K562 (cell line): Measurements from ENCODE around the gene EXOC3L2. TPM values are rescaled to one million over a fixed set of nuclear protein-coding genes. Genes with fewer than 3 reads are reported as not detected.
A peak's percentile ranks its signal among the peaks of the same experiment; 100 is the strongest.

ENCODE experiments used
- ATAC-seq: fragments of 200-7000 bp; cut with Tn5 transposase; 3 replicates; pipeline ENCODE4 v1.9.1; 2020; ENCODE audit warnings: moderate library complexity
- BruUV-seq: library from RNA; stranded (reverse); fragments of 400-500 nt; replicated peaks from 2 replicates; lab custom pipeline; 2021; lab: Mats Ljungman, UMichigan
- CTCF ChIA-PET: fragments of 300-600 bp; formaldehyde crosslinking; extraction: SDS; loops from one replicate; lab custom pipeline; 2021; ENCODE audit warnings: low intra/inter-chr PET ratio; lab: Yijun Ruan, JAX
- POLR2A ChIA-PET: fragments of 300-600, 350-650 bp; sonication (Branson Sonifier 250); formaldehyde crosslinking; extraction: SDS; loops from one replicate; lab custom pipeline; 2021; ENCODE audit warnings: antibody characterized with exemption, inconsistent platforms; lab: Yijun Ruan, JAX
- DNase-seq, 4 experiments: peaks; one replicate each; pipeline versions ENCODE4 v3.0.0 to v3.0.0-alpha.2; 2011 to 2018; ENCODE audit warnings: low spot score in 3 of 4, mixed read lengths in 3 of 4; ENCODE audit errors: extremely low read depth in 1 of 4
- FAIRE-seq: peaks from 2 replicates; lab custom pipeline; 2011; peaks lifted over from hg19 to GRCh38; lab: Jason Lieb, UNC
- H2AFZ ChIP-seq: 2 replicates; pipeline ENCODE4 v1.6.0; 2011; ENCODE audit warnings: low read depth, low read length, control low read depth, inconsistent platforms
- H3K27ac ChIP-seq: fragments of 200-600 bp; 3 replicates; pipeline ENCODE4 v1.8.0; 2011; ENCODE audit warnings: low read depth, mild to moderate bottlenecking, control low read depth, inconsistent platforms, low read length, moderate library complexity, mixed read lengths; ENCODE audit errors: extremely low read depth
- H3K27me3 ChIP-seq, 2 experiments: fragments of 300-600 bp in 1 of 2; 2 replicates in 1 of 2; 3 replicates in 1 of 2; pipeline versions ENCODE4 v1.6.0 to v1.8.0; 2011; ENCODE audit warnings: inconsistent platforms in 2 of 2, low read length in 2 of 2, mild to moderate bottlenecking in 1 of 2, mixed read lengths in 1 of 2, moderate library complexity in 1 of 2; ENCODE audit not compliant: control insufficient read depth in 2 of 2, insufficient read depth in 2 of 2
- H3K36me3 ChIP-seq: fragments of 300-600 bp; 3 replicates; pipeline ENCODE4 v1.8.0; 2011; ENCODE audit warnings: mild to moderate bottlenecking, low read length, inconsistent platforms; ENCODE audit not compliant: control insufficient read depth, insufficient read depth
- H3K4me1 ChIP-seq, 2 experiments: fragments of 200-600 bp in 1 of 2; replicated peaks in 1 of 2; 2 replicates in 1 of 2; 3 replicates in 1 of 2; pipeline versions ENCODE4 v1.5.1 to v1.8.0; 2011; ENCODE audit warnings: inconsistent platforms in 2 of 2, low read length in 2 of 2, mild to moderate bottlenecking in 1 of 2, mixed read lengths in 1 of 2, moderate library complexity in 1 of 2; ENCODE audit not compliant: control insufficient read depth in 2 of 2, insufficient read depth in 2 of 2
- H3K4me2 ChIP-seq: 2 replicates; pipeline ENCODE4 v1.6.1; 2011; ENCODE audit warnings: low read length, control low read depth, inconsistent platforms, mixed read lengths; ENCODE audit not compliant: insufficient read depth
- H3K4me3 ChIP-seq: fragments of 200-600 bp; sonication (generic), shearing (Covaris generic); 2 replicates; pipeline ENCODE4 v1.5.1; 2016; ENCODE audit warnings: control low read depth, inconsistent platforms
- H3K79me2 ChIP-seq: fragments of 200-600 bp; 3 replicates; pipeline ENCODE4 v1.8.0; 2011; ENCODE audit warnings: low read length, inconsistent platforms; ENCODE audit not compliant: control insufficient read depth, insufficient read depth
- H3K9ac ChIP-seq, 2 experiments: 2 replicates each; pipeline versions ENCODE4 v1.6.0 to v1.6.1; 2011; ENCODE audit warnings: low read depth in 2 of 2, low read length in 2 of 2, control low read depth in 1 of 2, inconsistent platforms in 1 of 2, mild to moderate bottlenecking in 1 of 2, mixed read lengths in 1 of 2; ENCODE audit not compliant: insufficient read depth in 1 of 2
- H3K9me1 ChIP-seq: one replicate; pipeline ENCODE4 v1.6.0; 2011; ENCODE audit warnings: inconsistent platforms, mild to moderate bottlenecking, low read length, moderate library complexity; ENCODE audit not compliant: control insufficient read depth, insufficient read depth
- H3K9me3 ChIP-seq: replicated peaks from 2 replicates; pipeline ENCODE4 v1.5.1; 2011; ENCODE audit warnings: low read depth, low read length, inconsistent platforms; ENCODE audit not compliant: control insufficient read depth, insufficient read depth
- H4K20me1 ChIP-seq: replicated peaks from 2 replicates; pipeline ENCODE4 v1.6.1; 2011; ENCODE audit warnings: low read length, inconsistent platforms, mixed read lengths; ENCODE audit not compliant: control insufficient read depth, insufficient read depth
- ADNP ChIP-seq: fragments of 200-800 bp; sonication (Bioruptor generic); IDR thresholded peaks from 2 replicates; pipeline ENCODE4 v1.6.1; 2016; ENCODE audit warnings: missing genetic modification characterization, missing compliant biosample characterization
- CTCF ChIP-seq, 3 experiments: IDR thresholded peaks in 2 of 3; conservative IDR thresholded peaks in 1 of 3; 2 replicates each; pipeline ENCODE4 v1.5.1; 2011 to 2012; ENCODE audit warnings: low read length in 3 of 3, mild to moderate bottlenecking in 3 of 3, control low read depth in 2 of 3, improper control_type of control experiment in 1 of 3, inconsistent platforms in 1 of 3, low read depth in 1 of 3, mixed read lengths in 1 of 3, moderate library complexity in 1 of 3; ENCODE audit not compliant: insufficient read depth in 2 of 3
- HMG20B ChIP-seq: fragments of 250-450 bp; sonication (Bioruptor Pico); IDR thresholded peaks from 2 replicates; pipeline ENCODE4 v1.5.0; 2021; ENCODE audit warnings: mild to moderate bottlenecking
- LARP7 ChIP-seq: fragments of 450-650 bp; IDR thresholded peaks from 2 replicates; pipeline ENCODE4 v1.6.1; 2016
- PHB2 ChIP-seq: fragments of 450-650 bp; IDR thresholded peaks from 2 replicates; pipeline ENCODE4 v1.6.1; 2017; ENCODE audit warnings: low read depth
- SMARCB1 ChIP-seq: IDR thresholded peaks from 2 replicates; pipeline ENCODE4 v1.6.1; 2011; ENCODE audit warnings: improper control_type of control experiment, low read depth; ENCODE audit not compliant: insufficient read length
- USF1 ChIP-seq: sonication (generic); formaldehyde crosslinking; IDR thresholded peaks from 2 replicates; pipeline ENCODE4 v1.9.0; 2022; ENCODE audit warnings: mild to moderate bottlenecking, missing genetic modification reagents
- WHSC1 ChIP-seq: IDR thresholded peaks from one replicate; pipeline ENCODE4 v1.6.1; 2012; ENCODE audit warnings: low read length, control low read depth, inconsistent platforms
- ZEB2 ChIP-seq: fragments of 450-650 bp; IDR thresholded peaks from 2 replicates; pipeline ENCODE4 v1.6.1; 2016
- ZNF253 ChIP-seq: fragments of 250-450 bp; sonication (Bioruptor Pico); conservative IDR thresholded peaks from 2 replicates; pipeline ENCODE4 v1.6.1; 2021; ENCODE audit warnings: mild to moderate bottlenecking
- WGBS: fragments of 100-300 bp; shearing (Covaris generic); methylation state at CpG from one replicate; pipeline ENCODE4 v1.1.6; 2016; ENCODE audit warnings: low coverage, mixed read lengths; ENCODE audit not compliant: insufficient coverage; ENCODE audit errors: missing lambda C conversion rate; 5-methylcytosine and 5-hydroxymethylcytosine counted together
- in situ Hi-C: fragments of 300-500 bp; cut with MboI; formaldehyde crosslinking; loops from 4 replicates; pipeline ENCODE4 v1.15.0; 2018; ENCODE audit warnings: inconsistent platforms, mixed read lengths
- intact Hi-C: fragments of 100-400 bp; cut with micrococcal nuclease; formaldehyde crosslinking; loops from 2 replicates; pipeline ENCODE4 v1.14.2; 2022
- polyA plus RNA-seq, 8 experiments: library from polyadenylated mRNA; depleted of rRNA in 4 of 8; stranded (reverse) in 5 of 8; unstranded in 3 of 8; fragments of >200 nt; fragmentation: Nextera tagmentation in 2 of 8; fragmentation: Illumina TruSeq in 1 of 8; extraction: Ambion mirVana in 2 of 8; extraction: Trizol in 1 of 8; gene quantifications; 2 replicates each; pipeline versions ENCODE4 v1.2.1 to v1.2.3, GENCODE V29; 2011 to 2014; ENCODE audit warnings: inconsistent platforms in 1 of 8, missing spikeins in 1 of 8
- total RNA-seq, 7 experiments: library from RNA; depleted of rRNA in 6 of 7; stranded (reverse); fragments of >200 nt in 6 of 7; fragmentation: Illumina TruSeq in 2 of 7; extraction: Trizol in 2 of 7; gene quantifications; 2 replicates each; pipeline versions ENCODE4 v1.2.1 to v1.2.3, GENCODE V29; 2011 to 2021; ENCODE audit warnings: low replicate concordance in 1 of 7
- TF ChIP-seq, protein P1 (sequence below): fragments of 450-650 bp; IDR thresholded peaks from 2 replicates; pipeline ENCODE4 v1.7.0; 2016; ENCODE audit warnings: borderline replicate concordance
- TF ChIP-seq, protein P2 (sequence below): fragments of 200-800 bp; sonication (Bioruptor generic); IDR thresholded peaks from 2 replicates; pipeline ENCODE4 v1.6.1; 2017; ENCODE audit warnings: missing genetic modification characterization, missing compliant biosample characterization
- TF ChIP-seq, protein P3 (sequence below): sonication (generic); formaldehyde crosslinking; IDR thresholded peaks from 2 replicates; pipeline ENCODE4 v1.8.0; 2022; ENCODE audit warnings: missing genetic modification reagents, mild to moderate bottlenecking, moderate library complexity, borderline replicate concordance

The EXOC3L2 gene
- total and polyA plus RNA-seq, 9 of the 15 experiments (the other 6 are each of a cell fraction or from before 2014, with no cell fraction given): 0.31 to 19.0 (median 2.4) TPM

DNA sequence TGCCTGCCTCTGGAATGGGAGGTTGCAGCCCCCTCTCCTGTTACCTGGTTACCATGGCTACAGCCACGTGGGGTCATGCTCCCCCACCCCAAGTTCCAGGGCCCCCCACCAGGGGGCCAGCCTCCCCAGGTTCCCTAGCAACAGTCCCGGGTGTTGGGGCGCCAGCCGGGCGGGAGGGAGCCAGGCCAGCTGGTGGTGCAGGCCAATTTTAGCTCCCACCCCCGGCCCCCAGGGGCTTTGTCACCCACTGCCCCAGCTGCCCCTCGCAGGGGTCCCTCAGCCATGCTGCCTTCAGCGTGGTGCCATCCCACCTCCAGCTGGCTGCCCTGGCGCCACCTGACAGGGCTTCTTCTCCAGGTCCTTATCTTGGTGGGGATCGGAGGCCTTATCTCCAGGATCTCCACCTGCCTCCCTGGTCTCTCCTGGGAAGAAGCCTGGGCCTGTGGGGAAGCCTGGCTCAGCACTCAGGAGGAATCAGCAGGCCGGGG is 8.9 kb upstream of the EXOC3L2 start:
- in situ Hi-C loops (no loop called here), intact Hi-C loops (no loop called here)
- Histone ChIP-seq H3K79me2 (peaks cover 41% of the 10 kb centered on the region), H3K4me1 (peaks cover 19 to 51% of the 10 kb centered on the region in 2 experiments), H4K20me1 (peaks cover 15% of the 10 kb centered on the region), H3K9me1 (no peaks in the 10 kb centered on the region), H3K27me3 (no peaks in the 10 kb centered on the region), H2AFZ (no peak overlapping the region), H3K27ac (no peak overlapping the region), H3K9ac (peak overlapping the region in 1 of 2 experiments; percentile 56; a peak in 2 of 4 replicates), H3K9me3 (no peaks in the 10 kb centered on the region), H3K4me3 (no peak overlapping the region), H3K36me3 (peaks cover 12% of the 10 kb centered on the region; the same call in 2 of the 3 replicates), H3K4me2 (no peak overlapping the region)
- peak; percentile 26 to 79 (median 68) for DNase-seq
- FAIRE-seq: no peak
- ChIA-PET POLR2A (interaction anchor here (0.5 to 1.5 kb wide), 5 partner anchors 8 to 100 kb away, joined by 3 to 5 read pairs (median 3); no protein-coding TSS in a partner anchor), CTCF (no interaction called here)
- BruUV-seq: TSS peak; percentile 11
- no peak for ATAC-seq
- 47% methylated on average over 3 of the region's 11 CpGs for WGBS
- TF ChIP-seq, protein P1, sequence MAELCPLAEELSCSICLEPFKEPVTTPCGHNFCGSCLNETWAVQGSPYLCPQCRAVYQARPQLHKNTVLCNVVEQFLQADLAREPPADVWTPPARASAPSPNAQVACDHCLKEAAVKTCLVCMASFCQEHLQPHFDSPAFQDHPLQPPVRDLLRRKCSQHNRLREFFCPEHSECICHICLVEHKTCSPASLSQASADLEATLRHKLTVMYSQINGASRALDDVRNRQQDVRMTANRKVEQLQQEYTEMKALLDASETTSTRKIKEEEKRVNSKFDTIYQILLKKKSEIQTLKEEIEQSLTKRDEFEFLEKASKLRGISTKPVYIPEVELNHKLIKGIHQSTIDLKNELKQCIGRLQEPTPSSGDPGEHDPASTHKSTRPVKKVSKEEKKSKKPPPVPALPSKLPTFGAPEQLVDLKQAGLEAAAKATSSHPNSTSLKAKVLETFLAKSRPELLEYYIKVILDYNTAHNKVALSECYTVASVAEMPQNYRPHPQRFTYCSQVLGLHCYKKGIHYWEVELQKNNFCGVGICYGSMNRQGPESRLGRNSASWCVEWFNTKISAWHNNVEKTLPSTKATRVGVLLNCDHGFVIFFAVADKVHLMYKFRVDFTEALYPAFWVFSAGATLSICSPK: no peak
- TF ChIP-seq SMARCB1: no peak
- no peak for TF ChIP-seq LARP7
- TF ChIP-seq WHSC1: no peak
- no peak for TF ChIP-seq PHB2
- TF ChIP-seq HMG20B (CRISPR knock-in tag): no peak
- peak; percentile 75 for TF ChIP-seq ZEB2
- peak; percentile 34 to 51 (median 44); a peak in 5 of 6 replicates for TF ChIP-seq CTCF (IDR thresholded peaks at IDR 0.05 in 2 of 3, conservative IDR thresholded peaks at IDR 0.05 in 1 of 3; ENCODE audit: insufficient read depth in 2 of 3, low read depth in 1 of 3, low read length in 3 of 3)
- peak; percentile 84 for TF ChIP-seq USF1 (CRISPR knock-in tag)
- TF ChIP-seq, protein P2, sequence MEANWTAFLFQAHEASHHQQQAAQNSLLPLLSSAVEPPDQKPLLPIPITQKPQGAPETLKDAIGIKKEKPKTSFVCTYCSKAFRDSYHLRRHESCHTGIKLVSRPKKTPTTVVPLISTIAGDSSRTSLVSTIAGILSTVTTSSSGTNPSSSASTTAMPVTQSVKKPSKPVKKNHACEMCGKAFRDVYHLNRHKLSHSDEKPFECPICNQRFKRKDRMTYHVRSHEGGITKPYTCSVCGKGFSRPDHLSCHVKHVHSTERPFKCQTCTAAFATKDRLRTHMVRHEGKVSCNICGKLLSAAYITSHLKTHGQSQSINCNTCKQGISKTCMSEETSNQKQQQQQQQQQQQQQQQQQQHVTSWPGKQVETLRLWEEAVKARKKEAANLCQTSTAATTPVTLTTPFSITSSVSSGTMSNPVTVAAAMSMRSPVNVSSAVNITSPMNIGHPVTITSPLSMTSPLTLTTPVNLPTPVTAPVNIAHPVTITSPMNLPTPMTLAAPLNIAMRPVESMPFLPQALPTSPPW (CRISPR knock-in tag): peak; percentile 44; the same call in 1 of the 2 replicates
- TF ChIP-seq, protein P3, sequence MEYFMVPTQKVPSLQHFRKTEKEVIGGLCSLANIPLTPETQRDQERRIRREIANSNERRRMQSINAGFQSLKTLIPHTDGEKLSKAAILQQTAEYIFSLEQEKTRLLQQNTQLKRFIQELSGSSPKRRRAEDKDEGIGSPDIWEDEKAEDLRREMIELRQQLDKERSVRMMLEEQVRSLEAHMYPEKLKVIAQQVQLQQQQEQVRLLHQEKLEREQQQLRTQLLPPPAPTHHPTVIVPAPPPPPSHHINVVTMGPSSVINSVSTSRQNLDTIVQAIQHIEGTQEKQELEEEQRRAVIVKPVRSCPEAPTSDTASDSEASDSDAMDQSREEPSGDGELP (CRISPR knock-in tag): peak; percentile 52; the same call in 1 of the 2 replicates
- no peak for TF ChIP-seq ADNP (tag)
- no peak for TF ChIP-seq ZNF253 (CRISPR knock-in tag)
